WTC11 (cell line): ENCODE data around the gene DNAAF9. TPM values are rescaled to one million over a fixed set of nuclear protein-coding genes. Genes with fewer than 3 reads are reported as not detected.

ENCODE experiments used
- ATAC-seq: fragments of 200-7000 bp; cut with Tn5 transposase; 2 replicates; pipeline ENCODE4 v1.10.0; 2021; ENCODE audit warnings: mild to moderate bottlenecking, moderate library complexity
- CTCF ChIA-PET: fragments of 300-600 bp; sonication (Branson Sonifier 250); formaldehyde crosslinking; loops from one replicate; lab custom pipeline; 2021; ENCODE audit warnings: antibody characterized with exemption; lab: Charles Lee
- POLR2A ChIA-PET: fragments of 350-600 bp; sonication (Branson Sonifier 250); formaldehyde crosslinking; loops from one replicate; lab custom pipeline; 2021; ENCODE audit warnings: antibody characterized with exemption; lab: Charles Lee
- DNase-seq: peaks from one replicate; pipeline ENCODE4 v3.0.0; 2021; ENCODE audit warnings: low spot score
- H3K27ac Mint-ChIP-seq: 2 replicates; pipeline ENCODE4 v1.8.0; 2021; ENCODE audit warnings: mixed read lengths
- H3K27me3 Mint-ChIP-seq: 2 replicates; pipeline ENCODE4 v1.8.0; 2021; ENCODE audit warnings: low read depth, mild to moderate bottlenecking, moderate library complexity, mixed read lengths
- H3K36me3 Mint-ChIP-seq: 2 replicates; pipeline ENCODE4 v1.8.0; 2021; ENCODE audit warnings: mixed read lengths
- H3K4me1 Mint-ChIP-seq: 2 replicates; pipeline ENCODE4 v1.8.0; 2022; ENCODE audit warnings: mixed read lengths
- H3K4me3 Mint-ChIP-seq: 2 replicates; pipeline ENCODE4 v1.8.0; 2021; ENCODE audit warnings: mild to moderate bottlenecking, moderate library complexity, mixed read lengths
- H3K9me3 Mint-ChIP-seq: 2 replicates; pipeline ENCODE4 v1.8.0; 2021; ENCODE audit warnings: mixed read lengths
- ELF4 ChIP-seq: sonication (generic); formaldehyde crosslinking; IDR thresholded peaks from 2 replicates; pipeline ENCODE4 v1.8.1; 2022; ENCODE audit warnings: low read depth, mild to moderate bottlenecking, moderate library complexity, missing genetic modification reagents
- ETV6 ChIP-seq: sonication (generic); formaldehyde crosslinking; IDR thresholded peaks from 2 replicates; pipeline ENCODE4 v1.8.1; 2022; ENCODE audit warnings: mild to moderate bottlenecking, missing genetic modification reagents
- GTF2I ChIP-seq: fragments of 250-450 bp; sonication (Bioruptor Pico); conservative IDR thresholded peaks from 2 replicates; pipeline ENCODE4 v1.4.0; 2021; ENCODE audit warnings: mild to moderate bottlenecking
- KAT7 ChIP-seq: sonication (generic); formaldehyde crosslinking; IDR thresholded peaks from 2 replicates; pipeline ENCODE4 v1.8.1; 2023; ENCODE audit warnings: missing genetic modification reagents, mild to moderate bottlenecking, borderline replicate concordance
- PRRX2 ChIP-seq: fragments of 250-450 bp; sonication (Bioruptor Pico); IDR thresholded peaks from 2 replicates; pipeline ENCODE4 v1.8.0; 2021; ENCODE audit warnings: mild to moderate bottlenecking
- ZNF416 ChIP-seq: fragments of 250-450 bp; sonication (Bioruptor Pico); IDR thresholded peaks from 2 replicates; pipeline ENCODE4 v1.9.0; 2021; ENCODE audit warnings: mild to moderate bottlenecking, inconsistent platforms
- total RNA-seq: library from RNA; stranded (reverse); gene quantifications from 3 replicates; pipeline ENCODE4 v1.2.3, GENCODE V29; 2021
- TF ChIP-seq, protein P1 (sequence below): fragments of 250-450 bp; sonication (Bioruptor Pico); IDR thresholded peaks from 2 replicates; pipeline ENCODE4 v1.9.0; 2021; ENCODE audit warnings: mild to moderate bottlenecking
- TF ChIP-seq, protein P2 (sequence below): fragments of 250-450 bp; sonication (Bioruptor Pico); IDR thresholded peaks from 2 replicates; pipeline ENCODE4 v1.8.0; 2021; ENCODE audit warnings: mild to moderate bottlenecking
- TF ChIP-seq, protein P3 (sequence below): sonication (generic); formaldehyde crosslinking; IDR thresholded peaks from 2 replicates; pipeline ENCODE4 v1.8.1; 2023; ENCODE audit warnings: mild to moderate bottlenecking, missing genetic modification reagents
- TF ChIP-seq, protein P4 (sequence below): sonication (generic); formaldehyde crosslinking; IDR thresholded peaks from 2 replicates; pipeline ENCODE4 v1.8.1; 2023; ENCODE audit warnings: mild to moderate bottlenecking, missing genetic modification reagents, borderline replicate concordance

The DNAAF9 gene
- total RNA-seq, 1 experiment from 2014 or later: 6.3 TPM

DNA sequence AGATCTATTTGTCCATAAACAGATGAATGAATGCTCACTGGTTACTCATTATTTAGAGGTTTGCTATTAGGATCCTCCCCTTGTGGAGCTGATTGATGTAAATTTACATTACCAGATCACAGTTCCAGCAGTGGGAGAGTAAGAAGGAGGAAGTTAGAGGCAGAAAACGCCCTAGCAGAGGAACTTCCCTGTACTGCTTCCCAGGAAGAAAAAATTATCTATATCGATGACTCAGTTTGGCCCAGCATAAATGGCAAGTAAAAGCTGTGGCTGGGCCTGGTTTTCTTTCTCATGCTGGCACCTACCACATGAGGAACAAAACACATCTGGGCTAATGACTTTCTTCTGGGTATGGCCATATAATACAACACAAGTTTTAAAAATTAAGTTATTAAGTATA, 35.7 kb downstream of the DNAAF9 start:
- H3K9me3 Mint-ChIP-seq: peaks cover 10% of the 10 kb centered on the region; the same call in 1 of the 2 replicates
- no peak overlapping the region for H3K27ac Mint-ChIP-seq
- no peak for TF ChIP-seq GTF2I
- TF ChIP-seq ZNF416 (CRISPR knock-in tag): no peak
- TF ChIP-seq, protein P1, sequence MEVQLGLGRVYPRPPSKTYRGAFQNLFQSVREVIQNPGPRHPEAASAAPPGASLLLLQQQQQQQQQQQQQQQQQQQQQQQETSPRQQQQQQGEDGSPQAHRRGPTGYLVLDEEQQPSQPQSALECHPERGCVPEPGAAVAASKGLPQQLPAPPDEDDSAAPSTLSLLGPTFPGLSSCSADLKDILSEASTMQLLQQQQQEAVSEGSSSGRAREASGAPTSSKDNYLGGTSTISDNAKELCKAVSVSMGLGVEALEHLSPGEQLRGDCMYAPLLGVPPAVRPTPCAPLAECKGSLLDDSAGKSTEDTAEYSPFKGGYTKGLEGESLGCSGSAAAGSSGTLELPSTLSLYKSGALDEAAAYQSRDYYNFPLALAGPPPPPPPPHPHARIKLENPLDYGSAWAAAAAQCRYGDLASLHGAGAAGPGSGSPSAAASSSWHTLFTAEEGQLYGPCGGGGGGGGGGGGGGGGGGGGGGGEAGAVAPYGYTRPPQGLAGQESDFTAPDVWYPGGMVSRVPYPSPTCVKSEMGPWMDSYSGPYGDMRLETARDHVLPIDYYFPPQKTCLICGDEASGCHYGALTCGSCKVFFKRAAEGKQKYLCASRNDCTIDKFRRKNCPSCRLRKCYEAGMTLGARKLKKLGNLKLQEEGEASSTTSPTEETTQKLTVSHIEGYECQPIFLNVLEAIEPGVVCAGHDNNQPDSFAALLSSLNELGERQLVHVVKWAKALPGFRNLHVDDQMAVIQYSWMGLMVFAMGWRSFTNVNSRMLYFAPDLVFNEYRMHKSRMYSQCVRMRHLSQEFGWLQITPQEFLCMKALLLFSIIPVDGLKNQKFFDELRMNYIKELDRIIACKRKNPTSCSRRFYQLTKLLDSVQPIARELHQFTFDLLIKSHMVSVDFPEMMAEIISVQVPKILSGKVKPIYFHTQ (CRISPR knock-in tag): no peak
- TF ChIP-seq, protein P2, sequence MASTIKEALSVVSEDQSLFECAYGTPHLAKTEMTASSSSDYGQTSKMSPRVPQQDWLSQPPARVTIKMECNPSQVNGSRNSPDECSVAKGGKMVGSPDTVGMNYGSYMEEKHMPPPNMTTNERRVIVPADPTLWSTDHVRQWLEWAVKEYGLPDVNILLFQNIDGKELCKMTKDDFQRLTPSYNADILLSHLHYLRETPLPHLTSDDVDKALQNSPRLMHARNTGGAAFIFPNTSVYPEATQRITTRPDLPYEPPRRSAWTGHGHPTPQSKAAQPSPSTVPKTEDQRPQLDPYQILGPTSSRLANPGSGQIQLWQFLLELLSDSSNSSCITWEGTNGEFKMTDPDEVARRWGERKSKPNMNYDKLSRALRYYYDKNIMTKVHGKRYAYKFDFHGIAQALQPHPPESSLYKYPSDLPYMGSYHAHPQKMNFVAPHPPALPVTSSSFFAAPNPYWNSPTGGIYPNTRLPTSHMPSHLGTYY (CRISPR knock-in tag): no peak
- TF ChIP-seq KAT7 (CRISPR knock-in tag): no peak
- TF ChIP-seq PRRX2: no peak
- TF ChIP-seq ETV6 (CRISPR knock-in tag): no peak
- H3K4me1 Mint-ChIP-seq: no peaks in the 10 kb centered on the region
- ATAC-seq (no peak), DNase-seq (no peak)
- peaks cover 44% of the 10 kb centered on the region for H3K36me3 Mint-ChIP-seq
- H3K4me3 Mint-ChIP-seq: no peak overlapping the region
- no peaks in the 10 kb centered on the region for H3K27me3 Mint-ChIP-seq
- ChIA-PET CTCF (no interaction called here), POLR2A (no interaction called here)

DNA sequence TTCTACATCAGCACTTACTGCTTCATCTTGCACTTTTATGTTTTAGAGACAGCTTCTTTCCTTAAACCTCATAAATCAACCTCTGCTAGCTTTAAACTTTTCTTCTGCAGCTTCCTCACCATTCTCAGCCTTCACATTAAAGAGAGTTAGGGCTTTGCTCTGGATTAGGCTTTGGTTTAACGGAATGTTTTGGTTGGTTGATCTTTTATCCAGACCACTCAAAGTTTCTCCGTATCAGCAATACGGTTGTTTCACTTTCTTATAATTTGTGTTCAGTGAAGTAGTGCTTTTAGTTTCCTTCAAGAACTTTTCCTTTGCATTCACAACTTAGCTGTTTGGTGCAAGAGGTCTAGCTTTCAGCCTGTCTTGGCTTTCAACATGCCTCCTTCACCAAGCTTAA, 40.4 kb downstream of the DNAAF9 start:
- peaks cover 6% of the 10 kb centered on the region; the same call in 1 of the 2 replicates for H3K9me3 Mint-ChIP-seq
- no peaks in the 10 kb centered on the region for H3K4me1 Mint-ChIP-seq
- H3K27me3 Mint-ChIP-seq: no peaks in the 10 kb centered on the region
- ATAC-seq: no peak
- H3K36me3 Mint-ChIP-seq: peaks cover 13% of the 10 kb centered on the region
- DNase-seq: no peak
- CTCF ChIA-PET: interaction anchor here (0.6 to 0.7 kb wide), 2 partner anchors 314 to 336 kb away, joined by 4 to 5 read pairs; no protein-coding TSS in a partner anchor
- no peak overlapping the region for H3K4me3 Mint-ChIP-seq
- TF ChIP-seq, protein P3, sequence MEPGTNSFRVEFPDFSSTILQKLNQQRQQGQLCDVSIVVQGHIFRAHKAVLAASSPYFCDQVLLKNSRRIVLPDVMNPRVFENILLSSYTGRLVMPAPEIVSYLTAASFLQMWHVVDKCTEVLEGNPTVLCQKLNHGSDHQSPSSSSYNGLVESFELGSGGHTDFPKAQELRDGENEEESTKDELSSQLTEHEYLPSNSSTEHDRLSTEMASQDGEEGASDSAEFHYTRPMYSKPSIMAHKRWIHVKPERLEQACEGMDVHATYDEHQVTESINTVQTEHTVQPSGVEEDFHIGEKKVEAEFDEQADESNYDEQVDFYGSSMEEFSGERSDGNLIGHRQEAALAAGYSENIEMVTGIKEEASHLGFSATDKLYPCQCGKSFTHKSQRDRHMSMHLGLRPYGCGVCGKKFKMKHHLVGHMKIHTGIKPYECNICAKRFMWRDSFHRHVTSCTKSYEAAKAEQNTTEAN: no peak
- no peak for TF ChIP-seq ELF4 (CRISPR knock-in tag)
- POLR2A ChIA-PET: no interaction called here
- no peak overlapping the region for H3K27ac Mint-ChIP-seq

DNA sequence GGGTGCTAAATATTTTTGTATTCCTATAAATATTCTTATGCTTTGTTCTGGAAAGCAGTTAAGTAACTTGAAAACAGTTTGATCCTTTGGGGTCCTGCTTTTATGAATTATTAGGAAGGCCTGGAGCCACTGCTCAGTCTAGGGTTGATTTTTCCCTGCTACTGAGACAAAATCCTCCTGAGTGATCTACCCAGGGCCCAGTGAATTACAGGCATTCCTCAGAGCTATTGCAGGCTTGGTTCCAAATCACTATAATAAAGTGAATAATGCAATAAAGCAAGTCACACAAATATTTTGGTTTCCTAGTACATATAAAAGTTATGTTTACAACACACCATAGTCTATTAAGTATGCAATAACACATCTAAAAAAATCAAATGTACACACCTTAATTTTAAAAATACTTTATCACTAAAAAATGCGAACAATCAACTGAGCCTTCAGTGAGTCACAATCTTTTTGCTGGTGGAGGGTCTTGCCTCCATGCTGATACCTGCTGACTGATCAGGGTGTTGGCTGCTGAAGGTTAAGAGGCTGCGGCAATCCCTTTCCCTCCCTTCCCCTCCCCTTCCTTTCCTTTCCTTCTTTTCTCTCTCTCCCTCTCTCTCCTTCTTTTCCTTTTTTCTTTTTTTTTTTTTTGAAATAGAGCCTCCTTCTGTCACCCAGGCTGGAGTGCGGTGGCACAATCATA, 43.0 kb downstream of the DNAAF9 start:
- H3K4me1 Mint-ChIP-seq: no peaks in the 10 kb centered on the region

More for the DNA sequence above, 43.0 kb downstream of the DNAAF9 start:
- no peaks in the 10 kb centered on the region for H3K36me3 Mint-ChIP-seq
- DNase-seq: no peak
- H3K27me3 Mint-ChIP-seq: no peaks in the 10 kb centered on the region
- no peak for ATAC-seq
- H3K9me3 Mint-ChIP-seq: no peaks in the 10 kb centered on the region
- no peak overlapping the region for H3K27ac Mint-ChIP-seq
- TF ChIP-seq, protein P4, sequence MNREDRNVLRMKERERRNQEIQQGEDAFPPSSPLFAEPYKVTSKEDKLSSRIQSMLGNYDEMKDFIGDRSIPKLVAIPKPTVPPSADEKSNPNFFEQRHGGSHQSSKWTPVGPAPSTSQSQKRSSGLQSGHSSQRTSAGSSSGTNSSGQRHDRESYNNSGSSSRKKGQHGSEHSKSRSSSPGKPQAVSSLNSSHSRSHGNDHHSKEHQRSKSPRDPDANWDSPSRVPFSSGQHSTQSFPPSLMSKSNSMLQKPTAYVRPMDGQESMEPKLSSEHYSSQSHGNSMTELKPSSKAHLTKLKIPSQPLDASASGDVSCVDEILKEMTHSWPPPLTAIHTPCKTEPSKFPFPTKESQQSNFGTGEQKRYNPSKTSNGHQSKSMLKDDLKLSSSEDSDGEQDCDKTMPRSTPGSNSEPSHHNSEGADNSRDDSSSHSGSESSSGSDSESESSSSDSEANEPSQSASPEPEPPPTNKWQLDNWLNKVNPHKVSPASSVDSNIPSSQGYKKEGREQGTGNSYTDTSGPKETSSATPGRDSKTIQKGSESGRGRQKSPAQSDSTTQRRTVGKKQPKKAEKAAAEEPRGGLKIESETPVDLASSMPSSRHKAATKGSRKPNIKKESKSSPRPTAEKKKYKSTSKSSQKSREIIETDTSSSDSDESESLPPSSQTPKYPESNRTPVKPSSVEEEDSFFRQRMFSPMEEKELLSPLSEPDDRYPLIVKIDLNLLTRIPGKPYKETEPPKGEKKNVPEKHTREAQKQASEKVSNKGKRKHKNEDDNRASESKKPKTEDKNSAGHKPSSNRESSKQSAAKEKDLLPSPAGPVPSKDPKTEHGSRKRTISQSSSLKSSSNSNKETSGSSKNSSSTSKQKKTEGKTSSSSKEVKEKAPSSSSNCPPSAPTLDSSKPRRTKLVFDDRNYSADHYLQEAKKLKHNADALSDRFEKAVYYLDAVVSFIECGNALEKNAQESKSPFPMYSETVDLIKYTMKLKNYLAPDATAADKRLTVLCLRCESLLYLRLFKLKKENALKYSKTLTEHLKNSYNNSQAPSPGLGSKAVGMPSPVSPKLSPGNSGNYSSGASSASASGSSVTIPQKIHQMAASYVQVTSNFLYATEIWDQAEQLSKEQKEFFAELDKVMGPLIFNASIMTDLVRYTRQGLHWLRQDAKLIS (CRISPR knock-in tag): no peak
- POLR2A ChIA-PET: no interaction called here
- no peak overlapping the region for H3K4me3 Mint-ChIP-seq
- CTCF ChIA-PET: no interaction called here
